ENCODE measurements around the gene MELTF.

The MELTF gene

DNA sequence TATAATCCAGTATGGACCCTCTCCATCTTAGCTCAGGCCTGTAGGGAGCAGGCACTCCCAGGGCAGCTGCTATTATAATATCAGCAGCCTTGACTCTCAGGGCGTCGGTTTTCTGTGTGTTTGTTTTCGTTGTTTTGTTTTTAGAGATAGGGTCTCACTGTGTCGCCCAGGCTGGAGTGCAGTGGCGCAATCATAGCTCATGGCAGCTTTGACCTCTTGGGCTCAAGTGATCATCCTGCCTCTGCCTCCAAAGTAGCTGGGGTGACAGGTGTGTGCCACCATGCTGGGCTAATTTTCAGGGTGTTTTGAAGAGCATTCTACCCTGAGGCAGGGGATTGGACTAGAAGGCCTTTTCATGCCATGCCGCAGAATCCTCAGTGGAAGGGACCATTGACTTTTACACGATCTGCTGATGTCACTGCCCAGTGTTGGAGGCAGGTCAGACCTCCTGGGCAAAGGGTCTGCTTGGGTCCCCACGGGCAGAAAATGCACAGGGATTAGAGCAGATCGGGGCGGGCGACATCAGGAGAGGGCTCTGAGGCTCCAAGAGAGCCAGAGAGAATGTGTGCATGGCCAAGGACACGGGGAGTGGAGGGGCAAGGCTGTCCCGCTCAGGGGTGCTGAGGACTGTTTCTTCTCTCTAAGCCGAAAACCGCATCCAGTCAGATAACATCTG, 7.8 kb downstream of the MELTF start:
- TF ChIP-seq, protein P1, sequence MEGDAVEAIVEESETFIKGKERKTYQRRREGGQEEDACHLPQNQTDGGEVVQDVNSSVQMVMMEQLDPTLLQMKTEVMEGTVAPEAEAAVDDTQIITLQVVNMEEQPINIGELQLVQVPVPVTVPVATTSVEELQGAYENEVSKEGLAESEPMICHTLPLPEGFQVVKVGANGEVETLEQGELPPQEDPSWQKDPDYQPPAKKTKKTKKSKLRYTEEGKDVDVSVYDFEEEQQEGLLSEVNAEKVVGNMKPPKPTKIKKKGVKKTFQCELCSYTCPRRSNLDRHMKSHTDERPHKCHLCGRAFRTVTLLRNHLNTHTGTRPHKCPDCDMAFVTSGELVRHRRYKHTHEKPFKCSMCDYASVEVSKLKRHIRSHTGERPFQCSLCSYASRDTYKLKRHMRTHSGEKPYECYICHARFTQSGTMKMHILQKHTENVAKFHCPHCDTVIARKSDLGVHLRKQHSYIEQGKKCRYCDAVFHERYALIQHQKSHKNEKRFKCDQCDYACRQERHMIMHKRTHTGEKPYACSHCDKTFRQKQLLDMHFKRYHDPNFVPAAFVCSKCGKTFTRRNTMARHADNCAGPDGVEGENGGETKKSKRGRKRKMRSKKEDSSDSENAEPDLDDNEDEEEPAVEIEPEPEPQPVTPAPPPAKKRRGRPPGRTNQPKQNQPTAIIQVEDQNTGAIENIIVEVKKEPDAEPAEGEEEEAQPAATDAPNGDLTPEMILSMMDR (IDR thresholded peaks at IDR 0.05; ENCODE audit: borderline replicate concordance, insufficient read depth, low read depth, low read length), result no peak
- no peak overlapping the region for H3K4me3 ChIP-seq (ENCODE audit: low read depth, low read length)

DNA sequence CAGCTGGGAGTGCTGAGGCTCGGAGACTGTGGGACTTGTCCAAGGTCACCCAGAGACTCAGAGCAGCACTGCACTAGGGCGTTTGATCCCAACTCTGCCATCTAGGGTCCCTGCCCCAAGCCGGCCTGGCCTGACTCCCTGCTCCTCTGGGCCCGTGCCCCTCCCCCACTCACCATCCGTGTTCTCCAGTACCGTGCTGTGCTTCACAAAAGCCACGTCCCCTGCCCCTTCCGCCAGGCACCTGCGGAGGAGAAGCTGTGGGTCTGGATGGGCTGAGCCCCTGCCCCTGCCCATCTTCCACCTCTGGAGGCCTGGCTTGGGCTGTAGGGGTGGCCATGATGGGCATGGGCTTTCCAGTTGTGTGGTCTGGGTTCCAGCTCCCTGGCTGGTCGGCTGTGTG, 8.4 kb downstream of the MELTF start:
- TF ChIP-seq, protein P1 (IDR thresholded peaks at IDR 0.05; ENCODE audit: borderline replicate concordance, insufficient read depth, low read depth, low read length), result no peak
- no peak overlapping the region for H3K4me3 ChIP-seq (ENCODE audit: low read depth, low read length)

DNA sequence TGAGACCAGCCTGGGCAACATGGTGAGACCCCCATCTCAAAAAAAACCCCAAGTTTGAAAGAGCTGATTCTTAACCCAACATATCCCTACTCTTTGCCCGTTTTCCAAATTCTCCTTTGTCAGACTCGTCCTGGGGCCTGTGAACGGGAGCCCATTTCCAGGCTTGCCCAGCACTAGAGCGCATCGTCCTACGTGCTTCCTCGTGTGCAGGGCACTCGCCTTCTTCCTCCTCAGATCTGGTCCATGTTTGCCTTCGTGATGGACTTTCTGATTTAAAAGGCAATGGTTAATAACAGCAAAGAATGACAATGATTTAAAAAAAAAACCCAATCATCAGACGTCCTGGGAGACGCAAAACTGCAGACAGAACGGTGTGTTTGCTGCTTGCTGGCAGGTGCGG, 10.1 kb downstream of the MELTF start:
- no peak overlapping the region for H3K4me3 ChIP-seq (ENCODE audit: low read depth, low read length)
- TF ChIP-seq, protein P1 (IDR thresholded peaks at IDR 0.05; ENCODE audit: borderline replicate concordance, insufficient read depth, low read depth, low read length), result no peak

DNA sequence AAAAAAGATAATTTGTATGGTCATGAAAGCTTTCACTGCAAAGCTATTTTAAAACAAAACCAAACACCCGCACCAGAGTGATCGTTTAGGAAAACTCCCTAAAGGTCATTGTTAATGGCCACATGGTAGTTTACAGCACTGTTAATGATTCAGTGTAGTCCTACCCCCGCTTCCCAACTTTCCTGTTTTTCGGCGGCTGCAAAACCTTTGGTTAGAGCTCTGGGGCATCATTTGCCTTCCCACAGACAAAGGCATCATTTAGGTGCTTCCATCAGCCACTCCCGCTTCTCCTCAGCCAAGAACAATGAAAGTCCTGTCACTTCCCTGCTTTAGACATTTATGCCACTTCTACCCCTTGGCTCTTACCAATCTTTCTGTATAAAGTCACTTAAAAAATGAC, 10.6 kb downstream of the MELTF start:
- TF ChIP-seq, protein P1 (IDR thresholded peaks at IDR 0.05; ENCODE audit: borderline replicate concordance, insufficient read depth, low read depth, low read length), result no peak
- H3K4me3 ChIP-seq (ENCODE audit: low read depth, low read length), result no peak overlapping the region

DNA sequence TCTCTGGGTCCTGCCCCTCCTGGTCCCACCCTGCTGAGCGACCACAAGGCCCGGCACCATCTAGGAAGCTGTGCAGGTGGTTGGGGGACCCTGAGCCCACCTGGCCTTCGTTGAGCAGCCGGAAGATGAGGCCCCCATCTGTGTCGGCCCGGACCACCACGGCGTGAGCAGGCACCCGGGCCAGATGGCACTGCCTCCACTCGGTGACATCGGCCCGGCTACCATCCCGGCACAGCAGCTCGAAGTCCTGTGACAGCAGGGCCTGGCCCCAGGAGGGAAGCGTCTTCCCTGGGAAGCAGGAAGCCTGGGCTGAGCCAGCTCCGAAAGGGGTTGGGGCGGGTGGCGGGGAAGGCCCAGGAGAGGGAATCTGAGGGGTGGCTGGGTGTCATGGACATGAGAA, 12.6 kb downstream of the MELTF start:
- TF ChIP-seq, protein P1 (IDR thresholded peaks at IDR 0.05; ENCODE audit: borderline replicate concordance, insufficient read depth, low read depth, low read length), result no peak
- H3K4me3 ChIP-seq (ENCODE audit: low read depth, low read length), result no peak overlapping the region

DNA sequence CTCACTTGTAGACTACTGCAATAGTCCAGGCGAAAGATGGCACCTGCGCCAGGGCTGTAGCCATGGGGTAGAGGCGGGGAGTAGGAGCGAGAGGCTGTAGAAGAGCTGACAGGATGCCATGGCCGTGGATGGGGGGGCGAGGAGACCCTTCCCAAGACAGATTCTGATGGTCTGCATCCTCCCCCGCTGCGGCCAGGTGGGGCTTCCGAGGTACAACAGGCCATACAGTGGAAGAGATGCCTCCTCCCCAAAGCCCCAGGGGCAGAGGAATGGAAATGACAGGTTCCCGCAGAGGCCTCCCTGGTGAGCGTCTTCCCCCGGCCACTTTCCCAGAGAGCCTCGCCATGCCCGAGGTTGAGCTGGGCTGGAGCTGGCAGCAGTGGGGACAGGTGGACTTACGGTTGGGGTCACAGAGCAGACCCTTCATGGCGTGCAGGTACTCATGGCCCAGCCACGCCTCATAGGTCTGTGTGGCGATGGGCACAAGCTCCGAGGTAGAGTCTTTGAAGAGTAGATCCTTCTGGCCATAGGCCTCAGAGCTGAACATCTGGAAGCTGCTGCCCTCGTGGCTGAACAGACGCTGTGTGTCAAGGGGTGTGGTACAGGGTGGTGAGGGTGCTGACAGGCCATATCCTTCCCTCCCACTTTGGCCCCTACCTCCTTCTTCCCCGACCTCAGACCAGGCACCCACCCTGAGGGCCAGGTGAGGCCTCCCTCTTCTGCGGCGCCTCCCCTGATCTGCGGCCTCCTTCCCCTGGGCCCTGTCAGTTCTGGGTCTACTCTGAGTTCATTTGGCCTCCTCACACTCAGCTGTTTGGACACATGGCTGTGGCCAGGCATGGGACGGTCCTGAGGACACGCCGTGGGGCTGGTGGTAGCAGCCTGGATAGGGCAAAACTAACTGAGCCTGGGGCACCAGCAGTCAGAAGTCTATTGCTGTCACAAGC, 13.6 kb downstream of the MELTF start:
- H3K4me3 ChIP-seq (ENCODE audit: low read depth, low read length), result no peak overlapping the region
- TF ChIP-seq, protein P1 (IDR thresholded peaks at IDR 0.05; ENCODE audit: borderline replicate concordance, insufficient read depth, low read depth, low read length), result no peak
